Measurements from ENCODE around the gene ACVRL1.

DNA sequence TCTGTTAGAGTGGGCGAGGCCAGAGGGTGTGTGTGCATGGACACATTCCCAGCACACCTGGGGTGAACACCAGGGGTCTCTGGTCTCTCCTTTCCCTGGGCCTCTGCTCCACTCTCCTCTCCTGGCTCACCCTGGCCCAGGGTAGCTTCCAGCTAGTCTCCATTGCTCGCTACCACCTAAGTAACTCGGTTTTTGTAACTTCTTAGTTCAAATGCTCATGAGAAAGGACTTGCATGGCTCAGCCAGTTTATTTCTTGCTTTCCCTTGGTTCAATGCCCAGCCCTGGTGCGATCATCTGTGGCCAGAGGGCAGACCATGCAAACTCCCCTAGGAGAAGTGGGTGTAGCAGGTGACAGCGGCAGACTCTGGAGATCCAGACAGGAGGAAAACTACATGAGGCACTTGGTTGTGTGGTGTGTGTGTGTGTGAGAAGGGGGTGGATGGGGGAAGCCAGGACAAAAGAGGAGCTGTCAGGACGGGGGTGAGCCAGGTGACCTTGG, 35.2 kb downstream of the ACVRL1 start:
- TF ChIP-seq SP1 (CRISPR knock-in tag; conservative IDR thresholded peaks at IDR 0.05) (no peak), ZNF138 (CRISPR knock-in tag; conservative IDR thresholded peaks at IDR 0.05) (no peak)
- TF ChIP-seq, protein P1, sequence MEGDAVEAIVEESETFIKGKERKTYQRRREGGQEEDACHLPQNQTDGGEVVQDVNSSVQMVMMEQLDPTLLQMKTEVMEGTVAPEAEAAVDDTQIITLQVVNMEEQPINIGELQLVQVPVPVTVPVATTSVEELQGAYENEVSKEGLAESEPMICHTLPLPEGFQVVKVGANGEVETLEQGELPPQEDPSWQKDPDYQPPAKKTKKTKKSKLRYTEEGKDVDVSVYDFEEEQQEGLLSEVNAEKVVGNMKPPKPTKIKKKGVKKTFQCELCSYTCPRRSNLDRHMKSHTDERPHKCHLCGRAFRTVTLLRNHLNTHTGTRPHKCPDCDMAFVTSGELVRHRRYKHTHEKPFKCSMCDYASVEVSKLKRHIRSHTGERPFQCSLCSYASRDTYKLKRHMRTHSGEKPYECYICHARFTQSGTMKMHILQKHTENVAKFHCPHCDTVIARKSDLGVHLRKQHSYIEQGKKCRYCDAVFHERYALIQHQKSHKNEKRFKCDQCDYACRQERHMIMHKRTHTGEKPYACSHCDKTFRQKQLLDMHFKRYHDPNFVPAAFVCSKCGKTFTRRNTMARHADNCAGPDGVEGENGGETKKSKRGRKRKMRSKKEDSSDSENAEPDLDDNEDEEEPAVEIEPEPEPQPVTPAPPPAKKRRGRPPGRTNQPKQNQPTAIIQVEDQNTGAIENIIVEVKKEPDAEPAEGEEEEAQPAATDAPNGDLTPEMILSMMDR (IDR thresholded peaks at IDR 0.05) = no peak

Data from WTC11 (cell line).